Prostate gland (tissue), 2 donors: Measurements from ENCODE around the gene SBF1.

Source experiments
- POLR2A ChIP-seq: fragments of 450-650 bp; IDR thresholded peaks from one replicate; pipeline ENCODE4 v1.6.1; 2016; ENCODE audit warnings: antibody characterized with exemption, mild to moderate bottlenecking
- TF ChIP-seq, protein P1 (sequence below), 4 experiments: fragments of 200-600 bp in 2 of 4; fragments of 450-650 bp in 2 of 4; sonication (generic) in 2 of 4; IDR thresholded peaks; 1 replicate in 3 of 4; 2 replicates in 1 of 4; pipeline ENCODE4 v1.5.1; 2016 to 2019; ENCODE audit warnings: antibody characterized with exemption in 4 of 4, mild to moderate bottlenecking in 2 of 4, moderate library complexity in 2 of 4

- no peak for TF ChIP-seq POLR2A
- TF ChIP-seq, protein P1, sequence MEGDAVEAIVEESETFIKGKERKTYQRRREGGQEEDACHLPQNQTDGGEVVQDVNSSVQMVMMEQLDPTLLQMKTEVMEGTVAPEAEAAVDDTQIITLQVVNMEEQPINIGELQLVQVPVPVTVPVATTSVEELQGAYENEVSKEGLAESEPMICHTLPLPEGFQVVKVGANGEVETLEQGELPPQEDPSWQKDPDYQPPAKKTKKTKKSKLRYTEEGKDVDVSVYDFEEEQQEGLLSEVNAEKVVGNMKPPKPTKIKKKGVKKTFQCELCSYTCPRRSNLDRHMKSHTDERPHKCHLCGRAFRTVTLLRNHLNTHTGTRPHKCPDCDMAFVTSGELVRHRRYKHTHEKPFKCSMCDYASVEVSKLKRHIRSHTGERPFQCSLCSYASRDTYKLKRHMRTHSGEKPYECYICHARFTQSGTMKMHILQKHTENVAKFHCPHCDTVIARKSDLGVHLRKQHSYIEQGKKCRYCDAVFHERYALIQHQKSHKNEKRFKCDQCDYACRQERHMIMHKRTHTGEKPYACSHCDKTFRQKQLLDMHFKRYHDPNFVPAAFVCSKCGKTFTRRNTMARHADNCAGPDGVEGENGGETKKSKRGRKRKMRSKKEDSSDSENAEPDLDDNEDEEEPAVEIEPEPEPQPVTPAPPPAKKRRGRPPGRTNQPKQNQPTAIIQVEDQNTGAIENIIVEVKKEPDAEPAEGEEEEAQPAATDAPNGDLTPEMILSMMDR (IDR thresholded peaks at IDR 0.05), result no peak
Measured at GRCh38 chr22:50468626-50469025, 6.2 kb downstream of the SBF1 start.
